H1 (cell line): Measurements from ENCODE around the gene RPS15.

Experiments
- CREB1 ChIP-seq: IDR thresholded peaks from 2 replicates; pipeline ENCODE4 v1.6.1; 2012; ENCODE audit warnings: inconsistent platforms
- CTCF ChIP-seq, 3 experiments: IDR thresholded peaks; 1 replicate in 2 of 3; 2 replicates in 1 of 3; pipeline versions ENCODE4 v1.5.1 to v1.6.1; 2011; ENCODE audit warnings: low read length in 3 of 3, mild to moderate bottlenecking in 3 of 3, inconsistent platforms in 2 of 3, low read depth in 1 of 3, moderate library complexity in 1 of 3; ENCODE audit not compliant: insufficient read depth in 1 of 3; ENCODE audit errors: control extremely low read depth in 1 of 3
- EGR1 ChIP-seq: IDR thresholded peaks from 2 replicates; pipeline ENCODE4 v1.6.1; 2011; ENCODE audit warnings: low read depth, low read length, borderline replicate concordance
- EP300 ChIP-seq, 2 experiments: IDR thresholded peaks; 1 replicate in 1 of 2; 2 replicates in 1 of 2; pipeline ENCODE4 v1.6.1; 2011 to 2012; ENCODE audit warnings: low read depth in 2 of 2, low read length in 2 of 2, mild to moderate bottlenecking in 2 of 2, borderline replicate concordance in 1 of 2, inconsistent platforms in 1 of 2, moderate library complexity in 1 of 2
- FOSL1 ChIP-seq: IDR thresholded peaks from 2 replicates; pipeline ENCODE4 v1.6.1; 2011; ENCODE audit warnings: mild to moderate bottlenecking, low read depth, low read length, moderate library complexity; ENCODE audit not compliant: insufficient read depth
- KDM5A ChIP-seq: fragments of 200-600 bp; IDR thresholded peaks from 2 replicates; pipeline ENCODE4 v1.7.1; 2012; ENCODE audit warnings: mild to moderate bottlenecking, low read length, inconsistent platforms, mixed read lengths
- MAX ChIP-seq: IDR thresholded peaks from 2 replicates; pipeline ENCODE4 v1.6.1; 2012; ENCODE audit warnings: inconsistent platforms
- NANOG ChIP-seq: IDR thresholded peaks from 2 replicates; pipeline ENCODE4 v1.6.1; 2011; ENCODE audit warnings: low read length, low read depth, mild to moderate bottlenecking, inconsistent platforms; ENCODE audit not compliant: insufficient read depth, poor library complexity, severe bottlenecking
- POLR2A ChIP-seq, 2 experiments: IDR thresholded peaks; 1 replicate in 1 of 2; 2 replicates in 1 of 2; pipeline ENCODE4 v1.6.1; 2011; ENCODE audit warnings: low read depth in 2 of 2, low read length in 2 of 2, mild to moderate bottlenecking in 2 of 2; ENCODE audit errors: control extremely low read depth in 1 of 2
- POLR2AphosphoS5 ChIP-seq: IDR thresholded peaks from 2 replicates; pipeline ENCODE4 v1.6.1; 2011; ENCODE audit warnings: low read depth, low read length
- RBBP5 ChIP-seq: IDR thresholded peaks from 2 replicates; pipeline ENCODE4 v1.7.1; 2012; ENCODE audit warnings: low read depth, mild to moderate bottlenecking, inconsistent platforms, low read length, moderate library complexity, borderline replicate concordance
- TBP ChIP-seq: IDR thresholded peaks from 2 replicates; pipeline ENCODE4 v1.6.1; 2011; ENCODE audit warnings: low read depth, low read length, improper control_type of control experiment
- TCF12 ChIP-seq: IDR thresholded peaks from 2 replicates; pipeline ENCODE4 v1.6.1; 2011; ENCODE audit warnings: low read depth, mild to moderate bottlenecking, low read length
- ZNF274 ChIP-seq: IDR thresholded peaks from 2 replicates; pipeline ENCODE4 v1.7.0; 2012; ENCODE audit warnings: low read length, borderline replicate concordance; ENCODE audit errors: extremely low read depth

- TF ChIP-seq EGR1, result no peak
- no peak for TF ChIP-seq POLR2A (IDR thresholded peaks at IDR 0.05; ENCODE audit: control extremely low read depth in 1 of 2, low read depth in 2 of 2, low read length in 2 of 2)
- TF ChIP-seq CTCF (IDR thresholded peaks at IDR 0.05; ENCODE audit: control extremely low read depth in 1 of 3, insufficient read depth in 1 of 3, low read depth in 1 of 3, low read length in 3 of 3), result no peak
- TF ChIP-seq CREB1, result no peak
- TF ChIP-seq TCF12, result no peak
- TF ChIP-seq RBBP5, result no peak
- TF ChIP-seq KDM5A, result no peak
- TF ChIP-seq FOSL1, result no peak
- TF ChIP-seq EP300 (IDR thresholded peaks at IDR 0.05; ENCODE audit: borderline replicate concordance in 1 of 2, low read depth in 2 of 2, low read length in 2 of 2), result no peak
- TF ChIP-seq NANOG, result no peak
- no peak for TF ChIP-seq TBP
- TF ChIP-seq ZNF274, result no peak
- TF ChIP-seq POLR2AphosphoS5, result no peak
- no peak for TF ChIP-seq MAX
These were observed 21.1 kb upstream of the RPS15 start for GRCh38 chr19:1417145-1417544.
